H1 (cell line): Measurements from ENCODE around the gene RPS15.

Source experiments
- BRCA1 ChIP-seq: IDR thresholded peaks from 2 replicates; pipeline ENCODE4 v1.6.1; 2012; ENCODE audit warnings: low read depth, low read length, improper control_type of control experiment
- CTCF ChIP-seq, 3 experiments: IDR thresholded peaks; 1 replicate in 2 of 3; 2 replicates in 1 of 3; pipeline versions ENCODE4 v1.5.1 to v1.6.1; 2011; ENCODE audit warnings: low read length in 3 of 3, mild to moderate bottlenecking in 3 of 3, inconsistent platforms in 2 of 3, low read depth in 1 of 3, moderate library complexity in 1 of 3; ENCODE audit not compliant: insufficient read depth in 1 of 3; ENCODE audit errors: control extremely low read depth in 1 of 3
- POLR2A ChIP-seq, 2 experiments: IDR thresholded peaks; 1 replicate in 1 of 2; 2 replicates in 1 of 2; pipeline ENCODE4 v1.6.1; 2011; ENCODE audit warnings: low read depth in 2 of 2, low read length in 2 of 2, mild to moderate bottlenecking in 2 of 2; ENCODE audit errors: control extremely low read depth in 1 of 2
- RAD21 ChIP-seq, 2 experiments: IDR thresholded peaks in 1 of 2; conservative IDR thresholded peaks in 1 of 2; 2 replicates each; pipeline ENCODE4 v1.6.1; 2011; ENCODE audit warnings: low read depth in 2 of 2, low read length in 2 of 2, improper control_type of control experiment in 1 of 2, inconsistent platforms in 1 of 2, mild to moderate bottlenecking in 1 of 2, moderate library complexity in 1 of 2
- TAF1 ChIP-seq: IDR thresholded peaks from 2 replicates; pipeline ENCODE4 v1.6.1; 2011; ENCODE audit warnings: mild to moderate bottlenecking, low read depth, low read length
- TBP ChIP-seq: IDR thresholded peaks from 2 replicates; pipeline ENCODE4 v1.6.1; 2011; ENCODE audit warnings: low read depth, low read length, improper control_type of control experiment
- TCF12 ChIP-seq: IDR thresholded peaks from 2 replicates; pipeline ENCODE4 v1.6.1; 2011; ENCODE audit warnings: low read depth, mild to moderate bottlenecking, low read length
- ZNF274 ChIP-seq: IDR thresholded peaks from 2 replicates; pipeline ENCODE4 v1.7.0; 2012; ENCODE audit warnings: low read length, borderline replicate concordance; ENCODE audit errors: extremely low read depth
- TF ChIP-seq, protein P1 (sequence below): IDR thresholded peaks from 2 replicates; pipeline ENCODE4 v1.6.1; 2011; ENCODE audit warnings: low read length, improper control_type of control experiment

GRCh38 chr19:1447944-1448343, 9.7 kb downstream of the RPS15 start:
- TF ChIP-seq TCF12 (no peak), POLR2A (IDR thresholded peaks at IDR 0.05; ENCODE audit: control extremely low read depth in 1 of 2, low read depth in 2 of 2, low read length in 2 of 2) (no peak), CTCF (IDR thresholded peaks at IDR 0.05; ENCODE audit: control extremely low read depth in 1 of 3, insufficient read depth in 1 of 3, low read depth in 1 of 3, low read length in 3 of 3) (no peak), BRCA1 (no peak), TBP (no peak), ZNF274 (no peak), RAD21 (IDR thresholded peaks at IDR 0.05 in 1 of 2, conservative IDR thresholded peaks at IDR 0.05 in 1 of 2; ENCODE audit: low read depth in 2 of 2, low read length in 2 of 2) (no peak), TAF1 (no peak)
- TF ChIP-seq, protein P1, sequence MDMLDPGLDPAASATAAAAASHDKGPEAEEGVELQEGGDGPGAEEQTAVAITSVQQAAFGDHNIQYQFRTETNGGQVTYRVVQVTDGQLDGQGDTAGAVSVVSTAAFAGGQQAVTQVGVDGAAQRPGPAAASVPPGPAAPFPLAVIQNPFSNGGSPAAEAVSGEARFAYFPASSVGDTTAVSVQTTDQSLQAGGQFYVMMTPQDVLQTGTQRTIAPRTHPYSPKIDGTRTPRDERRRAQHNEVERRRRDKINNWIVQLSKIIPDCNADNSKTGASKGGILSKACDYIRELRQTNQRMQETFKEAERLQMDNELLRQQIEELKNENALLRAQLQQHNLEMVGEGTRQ, result no peak
